Heart left ventricle (tissue), 13 donors: ENCODE measurements around the gene NIPAL3.

Experiments
- CTCF ChIP-seq, 12 donors: fragments of 200-600 bp; sonication (generic) in 4 of 12; IDR thresholded peaks; one replicate each; pipeline versions ENCODE4 v1.5.0 to v1.8.0; 2018 to 2022; ENCODE audit warnings: antibody characterized with exemption in 12 of 12, mild to moderate bottlenecking in 5 of 12
- POLR2A ChIP-seq, 2 donors: fragments of 450-650 bp; IDR thresholded peaks; one replicate each; pipeline ENCODE4 v1.6.1; 2017; ENCODE audit warnings: antibody characterized with exemption in 2 of 2, mild to moderate bottlenecking in 2 of 2, moderate library complexity in 2 of 2
- donor health status: ischemic (EF 13 %, LVEDD 7.1; RV severe dilation, severe dysfunction).
- donor health status: DM: no; HTN: yes; CAD: no.
- donor health status: DM: no; HTN: no; CAD: no.
- donor health status: ischemic (EF 25% LVEDD 6.9; RV normal size, moderate dysfunction).
- donor health status: ischemic (EF 25% LVEDD 5.7; RV mildly dilated, moderate dysfunction).
- donor health status: ischemic (EF 35%, LVEDD 5.7; RV mildly dilated, moderate dysfunction).
- donor health status: nonischemic (EF 11% LVEDD 7.7; RV severe dilation, severe dysfunction).
- donor health status: DM: yes; HTN: yes; CAD: no.
- donor health status: PGD.
- donor health status: ischemic (EF 29% LVEDD 5.4; RV normal size, mild dysfunction).
- donor health status: nonischemic (EF 23%, LVEDD 6.1; RV moderate dilation, normal function).

- TF ChIP-seq CTCF (IDR thresholded peaks at IDR 0.05) (no peak), POLR2A (IDR thresholded peaks at IDR 0.05) (no peak)
Measured at GRCh38 chr1:24513706-24514105, 98.1 kb downstream of the NIPAL3 start.
